Jurkat, Clone E6-1 (cell line): ENCODE data around the gene RIN3.

Experiments
- DNase-seq: peaks from one replicate; pipeline ENCODE4 v3.0.0-alpha.2; 2011; ENCODE audit warnings: low read depth, low spot score
- H3K4me3 ChIP-seq: 2 replicates; pipeline ENCODE4 v1.5.1; 2011; ENCODE audit warnings: mild to moderate bottlenecking, low read length, control low read depth, moderate library complexity

RIN3 gene

DNA sequence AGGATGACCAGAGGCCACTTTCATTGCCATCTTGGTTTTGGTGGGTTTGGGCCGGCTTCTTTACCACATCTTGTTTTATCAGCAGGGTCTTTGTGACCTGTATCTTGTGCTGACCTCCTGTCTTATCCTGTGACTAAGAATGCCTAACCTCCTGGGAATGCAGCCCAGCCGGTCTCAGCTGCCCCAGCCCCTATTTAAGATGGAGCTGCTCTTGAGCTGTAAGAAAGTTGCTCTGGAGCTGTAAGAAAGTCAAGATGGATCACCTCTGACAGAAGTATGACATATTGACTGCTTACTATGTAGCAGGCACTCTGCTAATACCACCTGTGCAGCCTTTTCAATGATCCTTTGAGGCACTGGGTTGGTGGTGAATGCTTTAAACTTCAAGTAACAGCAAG is 52.1 kb downstream of the RIN3 start:
- DNase-seq, result no peak
- H3K4me3 ChIP-seq, result no peak overlapping the region

DNA sequence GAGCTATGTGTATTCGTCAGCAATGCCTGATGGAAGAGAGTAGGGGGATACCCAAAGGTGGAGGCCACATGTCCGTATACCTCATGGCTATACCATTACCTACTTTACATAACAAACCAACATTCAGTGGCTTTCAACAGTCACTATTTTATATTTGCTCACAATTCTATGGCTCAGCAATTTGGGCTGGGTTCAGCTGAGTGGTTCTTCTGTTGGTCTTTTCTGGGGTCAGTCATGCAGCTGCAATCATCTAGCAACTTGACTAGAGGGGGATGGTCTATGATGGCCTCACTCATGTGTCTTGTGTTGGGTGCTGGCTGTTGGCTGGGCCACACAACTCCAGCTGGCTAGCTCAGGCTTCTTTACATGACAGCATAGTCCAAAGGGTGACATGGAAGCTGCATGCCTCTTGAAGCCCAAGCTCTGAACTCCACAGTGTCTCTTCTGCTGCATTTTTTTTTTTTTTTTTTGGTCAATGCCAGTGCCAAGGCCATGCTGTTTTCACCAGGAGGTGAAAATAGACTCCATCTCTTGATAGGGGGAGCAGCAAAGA is 53.7 kb downstream of the RIN3 start:
- no peak for DNase-seq
- no peak overlapping the region for H3K4me3 ChIP-seq

DNA sequence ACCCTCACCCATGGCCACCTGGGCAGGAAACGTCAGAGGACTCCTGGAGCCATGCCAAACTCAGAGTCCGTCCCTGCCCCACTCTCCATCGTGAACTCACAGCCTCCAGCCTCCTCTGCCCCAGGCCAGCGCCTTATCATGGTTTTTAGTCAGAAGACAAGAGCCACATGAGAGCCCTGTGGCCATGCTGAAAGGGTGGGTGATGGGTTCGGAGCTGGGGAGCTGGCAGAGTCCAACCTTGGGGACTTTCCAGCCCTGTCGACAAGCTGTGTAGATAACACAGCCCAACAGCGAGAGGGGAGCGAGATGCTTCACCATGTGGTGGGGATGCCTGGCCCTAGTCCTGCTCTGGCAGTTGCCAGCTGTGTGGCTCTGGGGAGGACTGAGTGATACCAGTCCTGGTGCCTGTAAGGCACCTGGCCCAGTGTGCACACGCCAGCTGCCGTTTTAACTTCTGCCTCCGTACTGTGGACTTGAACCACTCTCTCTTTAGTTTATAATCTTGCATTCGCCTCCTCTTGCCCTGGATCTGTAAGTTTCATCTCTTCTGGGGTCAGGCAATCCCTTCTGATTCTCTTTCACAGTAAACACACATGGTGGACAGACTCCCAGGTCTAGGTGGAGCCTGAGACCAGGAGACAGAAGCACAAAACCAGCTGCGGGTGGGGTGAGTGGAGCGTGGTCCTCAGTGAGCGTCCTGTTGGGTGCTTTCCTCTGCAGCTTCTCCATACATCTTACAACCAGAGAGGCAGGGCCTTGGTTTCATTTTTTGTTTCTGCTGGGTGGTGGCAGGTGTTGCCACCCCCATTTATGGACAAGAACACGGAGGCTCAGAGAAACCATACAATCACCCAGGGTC is 55.3 kb downstream of the RIN3 start:
- no peak for DNase-seq
- no peak overlapping the region for H3K4me3 ChIP-seq

DNA sequence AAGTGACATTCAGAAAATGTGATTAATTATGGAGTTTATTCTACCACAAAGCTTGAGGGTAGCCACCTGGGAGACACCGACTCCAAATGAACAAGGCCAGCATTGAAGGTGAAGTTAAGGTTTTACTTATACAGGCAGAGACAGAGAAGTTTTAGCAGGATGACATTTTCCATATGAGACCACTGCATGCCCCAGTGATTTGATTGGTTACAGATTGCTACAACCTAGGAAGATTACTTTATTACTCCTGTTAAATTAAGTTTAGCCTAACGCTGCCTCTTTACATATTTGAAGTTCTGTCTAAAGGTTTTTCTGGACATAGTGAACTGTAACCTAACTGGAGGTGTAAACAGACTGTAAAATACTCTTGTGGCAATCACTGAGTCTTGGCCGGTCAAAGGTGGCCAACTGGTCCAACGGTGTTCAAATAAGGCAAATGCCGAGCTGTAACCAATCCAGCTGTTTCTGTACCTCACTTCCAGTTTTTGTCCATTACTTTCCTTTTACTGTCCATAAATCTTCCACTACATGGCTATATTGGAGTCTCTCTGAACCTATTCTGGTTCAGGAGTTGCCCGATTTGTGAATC is 57.2 kb downstream of the RIN3 start:
- H3K4me3 ChIP-seq, result no peak overlapping the region
- DNase-seq, result no peak

DNA sequence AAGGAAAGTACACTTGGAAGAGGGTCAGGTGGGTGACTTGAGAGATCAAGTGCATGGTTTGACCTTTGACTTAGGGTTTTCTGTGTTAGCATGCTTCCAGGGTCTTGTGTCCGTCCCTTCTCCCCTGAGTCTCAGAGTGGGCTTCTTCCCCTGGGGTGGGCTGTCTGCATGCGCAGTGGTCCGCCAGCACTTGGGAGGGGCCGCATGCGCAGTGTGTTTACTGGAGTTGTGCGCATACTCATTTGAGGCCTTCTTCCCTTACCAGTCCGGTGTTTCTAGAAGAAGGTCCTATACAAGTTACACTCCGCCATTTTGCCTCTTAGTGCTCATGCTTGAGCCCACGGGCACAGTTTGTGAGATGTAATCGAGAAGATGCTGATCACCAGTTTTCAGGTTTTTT is 58.5 kb downstream of the RIN3 start:
- no peak for DNase-seq
- H3K4me3 ChIP-seq, result no peak overlapping the region

DNA sequence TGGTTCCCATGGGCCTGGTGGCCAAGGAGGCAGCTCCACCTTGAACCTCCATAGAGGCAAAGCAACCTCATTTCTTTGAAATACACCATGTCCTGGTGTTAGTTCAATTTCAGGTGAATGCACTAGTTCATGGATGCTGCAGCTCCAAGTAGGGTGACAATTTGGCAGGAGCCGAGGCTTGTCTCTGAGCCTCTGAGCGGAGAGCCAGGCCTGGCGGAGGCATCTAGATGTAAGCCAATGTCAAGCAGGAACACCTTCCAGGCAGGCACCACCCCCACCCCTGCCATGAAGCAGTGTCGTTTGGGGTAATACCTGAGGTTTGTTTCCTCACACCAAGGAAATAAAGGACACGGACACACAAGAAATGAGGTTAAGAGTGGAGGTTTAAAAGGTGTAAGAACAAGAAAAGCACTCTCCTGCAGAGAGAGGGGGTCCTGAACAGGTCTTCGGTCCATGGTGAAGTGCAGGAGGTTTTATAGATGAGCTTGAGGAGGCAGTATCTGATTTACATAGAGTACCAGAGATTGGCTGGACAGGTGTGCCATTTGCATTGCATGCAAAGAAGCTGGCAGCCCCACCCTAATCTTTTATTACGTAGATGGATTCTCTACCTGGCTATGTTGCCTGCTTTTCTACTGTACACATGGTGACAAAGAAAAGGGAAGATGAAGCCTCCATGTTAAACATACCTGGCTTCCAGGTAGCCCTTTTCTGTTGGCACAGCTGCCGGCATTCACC is 60.3 kb downstream of the RIN3 start:
- no peak for DNase-seq
- no peak overlapping the region for H3K4me3 ChIP-seq

DNA sequence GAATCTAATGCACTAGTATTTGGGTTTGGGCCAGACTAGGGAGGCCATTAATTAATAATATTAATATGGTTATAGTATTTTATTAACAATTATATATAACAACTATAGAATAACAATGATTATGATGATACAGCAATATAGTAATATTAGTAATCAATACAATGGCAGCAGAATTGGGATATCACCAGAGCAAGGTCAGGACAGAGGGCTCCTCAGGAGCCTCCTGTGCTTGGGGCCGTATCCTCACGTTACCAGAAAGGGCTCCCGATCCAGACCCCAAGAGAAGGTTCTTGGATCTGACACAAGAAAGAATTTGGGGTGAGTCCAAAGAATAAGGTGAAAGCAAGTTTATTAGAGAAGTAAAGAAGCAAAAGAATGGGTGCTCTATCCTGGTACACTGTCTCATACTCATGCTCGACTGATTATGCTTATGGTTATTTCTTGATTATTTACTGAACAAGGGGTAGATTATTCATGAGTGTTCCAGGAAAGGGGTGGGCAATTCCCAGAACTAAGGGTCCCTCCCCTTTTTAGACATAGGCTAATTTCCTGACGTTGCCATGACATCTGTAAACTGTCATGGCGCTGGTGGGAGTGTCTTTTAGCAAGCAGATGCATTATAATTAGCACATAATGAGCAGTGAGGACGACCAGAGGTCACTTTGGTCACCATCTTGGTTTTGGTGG is 61.6 kb downstream of the RIN3 start:
- H3K4me3 ChIP-seq, result no peak overlapping the region
- DNase-seq, result no peak

DNA sequence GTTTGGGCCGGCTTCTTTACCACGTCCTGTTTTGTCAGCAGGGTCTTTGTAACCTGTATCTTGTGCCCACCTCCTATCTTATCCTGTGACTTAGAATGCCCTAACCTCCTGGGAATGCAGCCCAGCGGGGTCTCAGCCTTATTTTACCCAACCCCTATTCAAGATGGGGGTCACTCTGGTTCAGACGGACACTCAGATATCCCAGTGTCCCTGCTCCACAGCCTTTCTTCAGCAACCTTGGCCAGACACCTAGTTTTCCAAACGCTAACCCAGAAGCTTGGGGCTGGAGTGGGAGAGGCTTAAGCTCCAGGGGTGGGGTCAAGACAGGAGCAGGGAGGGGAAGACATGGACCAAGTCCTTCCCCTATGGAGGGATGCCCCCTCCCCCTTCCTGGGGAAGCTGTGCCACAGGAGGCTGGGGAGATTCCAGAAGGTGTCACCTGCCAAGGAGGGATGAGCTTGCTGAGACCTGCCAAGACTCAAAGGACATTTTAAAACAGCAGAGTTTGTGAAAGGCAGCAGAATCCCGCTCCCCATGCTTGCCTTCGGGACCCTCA is 62.2 kb downstream of the RIN3 start:
- H3K4me3 ChIP-seq, result no peak overlapping the region
- no peak for DNase-seq

DNA sequence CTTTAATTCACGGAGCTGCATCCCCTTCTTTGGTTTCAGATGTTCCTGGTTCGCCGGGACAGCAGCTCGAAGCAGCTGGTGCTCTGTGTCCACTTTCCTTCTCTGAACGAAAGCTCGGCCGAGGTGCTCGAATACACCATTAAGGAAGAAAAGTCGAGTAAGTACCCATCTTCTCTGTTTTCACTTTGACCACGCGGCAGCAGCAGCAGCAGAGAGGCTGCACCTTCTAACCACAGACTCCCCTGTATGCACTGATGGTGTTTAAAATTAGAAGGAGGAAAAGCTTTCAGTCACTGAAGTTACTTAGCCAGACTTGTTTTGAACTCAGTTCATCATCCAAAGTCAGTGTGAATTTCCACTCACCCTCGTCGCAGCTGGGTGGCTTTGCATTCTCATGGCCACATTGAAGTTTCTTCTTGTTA is 63.8 kb downstream of the RIN3 start:
- DNase-seq, result peak; percentile 64
- H3K4me3 ChIP-seq, result no peak overlapping the region

DNA sequence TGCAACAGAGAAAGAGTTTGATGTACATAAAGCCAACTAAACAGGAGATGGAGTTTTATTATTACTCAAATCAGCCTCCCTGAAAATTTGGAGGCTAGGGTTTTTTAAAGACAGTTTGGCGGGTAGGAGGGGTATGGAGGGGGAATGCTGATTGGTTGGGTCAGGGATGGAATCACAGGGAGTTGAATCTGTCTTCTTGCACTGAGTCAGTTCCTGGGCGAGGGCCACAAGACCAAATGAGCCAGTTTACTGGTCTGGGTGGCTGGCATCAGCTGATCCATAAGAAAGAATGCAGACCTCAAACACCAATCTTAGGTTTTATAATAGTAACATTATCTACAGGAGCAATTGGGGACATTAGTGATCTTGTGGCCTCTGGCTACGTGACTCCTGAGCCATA is 64.9 kb downstream of the RIN3 start:
- DNase-seq, result no peak
- no peak overlapping the region for H3K4me3 ChIP-seq

DNA sequence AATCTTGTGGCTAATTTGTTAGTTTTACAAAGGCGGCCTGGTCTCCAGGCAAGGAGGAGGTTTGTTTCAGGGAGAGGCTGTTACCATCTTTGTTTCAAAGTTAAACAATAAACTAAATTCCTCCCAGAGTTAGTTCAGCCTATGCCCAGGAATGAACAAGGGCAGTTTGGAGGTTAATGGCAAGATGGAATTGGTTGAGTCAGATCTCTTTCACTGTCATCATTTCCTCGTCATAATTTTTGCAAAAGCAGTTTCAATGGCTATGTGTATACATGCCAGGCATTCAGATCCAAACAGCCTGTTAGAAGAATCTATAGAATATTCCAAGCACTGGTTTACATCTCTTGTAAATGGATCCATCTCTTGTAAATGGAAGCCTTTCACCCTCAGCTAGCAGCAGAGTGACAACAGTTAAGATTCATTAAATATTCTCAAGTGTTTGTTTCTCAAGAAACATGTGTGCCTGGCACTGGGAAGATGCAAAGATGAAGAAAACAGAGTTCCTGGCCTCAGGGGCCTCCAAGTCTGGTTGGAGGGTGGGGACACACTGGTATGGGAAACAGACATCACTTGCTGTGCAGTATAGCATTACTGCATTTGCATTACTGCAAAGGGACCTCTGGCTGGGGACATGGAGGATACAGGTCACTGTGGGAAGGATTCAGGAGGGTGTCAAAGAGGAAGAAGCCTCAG is 65.8 kb downstream of the RIN3 start:
- DNase-seq, result no peak
- H3K4me3 ChIP-seq, result no peak overlapping the region

DNA sequence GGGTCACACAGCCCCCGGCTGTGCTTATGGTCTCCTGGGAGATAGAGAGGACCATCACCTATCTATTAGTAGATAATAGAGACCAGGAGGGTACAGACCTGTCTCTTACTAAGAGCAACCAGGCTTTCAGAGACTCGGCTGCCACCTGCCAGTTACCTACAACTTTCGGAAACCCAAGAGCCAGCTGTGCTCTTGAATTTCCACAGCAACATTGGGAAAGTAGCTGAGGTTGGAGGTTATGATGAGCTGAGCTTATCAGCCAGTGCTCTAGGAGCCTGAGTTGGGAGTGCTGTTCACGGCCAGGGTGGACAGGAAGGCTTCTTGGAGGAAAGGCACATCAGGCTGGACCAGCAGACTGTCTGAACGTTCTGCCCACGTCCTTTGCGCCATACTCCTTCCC is 67.6 kb downstream of the RIN3 start:
- no peak for DNase-seq
- no peak overlapping the region for H3K4me3 ChIP-seq

DNA sequence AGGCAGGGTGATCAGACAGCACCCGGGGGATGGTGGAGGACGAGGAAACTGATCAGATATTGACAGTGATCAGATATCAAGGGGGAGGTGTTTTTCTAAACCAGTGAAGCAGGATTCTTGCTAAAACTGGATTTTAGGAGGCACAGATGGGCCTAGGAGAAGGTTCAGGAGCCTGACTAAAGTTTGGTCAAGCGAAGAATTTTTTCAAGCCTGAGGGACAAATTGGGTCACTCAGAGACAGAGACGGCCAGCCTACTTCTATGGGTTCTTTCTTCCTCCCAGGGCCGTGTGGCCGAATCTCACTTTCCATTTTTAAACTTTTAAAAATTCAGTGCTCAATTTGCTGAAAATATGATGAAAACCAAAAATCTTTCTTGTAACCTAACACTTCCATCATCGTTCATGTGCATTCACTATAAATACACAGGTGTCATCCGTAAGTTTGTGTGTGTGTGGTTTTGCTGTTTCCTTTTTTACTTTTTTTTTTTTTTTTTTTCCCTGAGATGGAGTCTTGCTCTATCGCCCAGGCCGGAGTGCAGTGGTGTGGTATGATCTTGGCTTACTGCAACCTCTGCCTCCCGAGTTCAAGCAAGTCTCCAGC is 68.5 kb downstream of the RIN3 start:
- peak; percentile 79 for DNase-seq
- 0 out of 2 replicates have a peak overlapping the region, but pooled peaks have one; percentile 11 for H3K4me3 ChIP-seq

DNA sequence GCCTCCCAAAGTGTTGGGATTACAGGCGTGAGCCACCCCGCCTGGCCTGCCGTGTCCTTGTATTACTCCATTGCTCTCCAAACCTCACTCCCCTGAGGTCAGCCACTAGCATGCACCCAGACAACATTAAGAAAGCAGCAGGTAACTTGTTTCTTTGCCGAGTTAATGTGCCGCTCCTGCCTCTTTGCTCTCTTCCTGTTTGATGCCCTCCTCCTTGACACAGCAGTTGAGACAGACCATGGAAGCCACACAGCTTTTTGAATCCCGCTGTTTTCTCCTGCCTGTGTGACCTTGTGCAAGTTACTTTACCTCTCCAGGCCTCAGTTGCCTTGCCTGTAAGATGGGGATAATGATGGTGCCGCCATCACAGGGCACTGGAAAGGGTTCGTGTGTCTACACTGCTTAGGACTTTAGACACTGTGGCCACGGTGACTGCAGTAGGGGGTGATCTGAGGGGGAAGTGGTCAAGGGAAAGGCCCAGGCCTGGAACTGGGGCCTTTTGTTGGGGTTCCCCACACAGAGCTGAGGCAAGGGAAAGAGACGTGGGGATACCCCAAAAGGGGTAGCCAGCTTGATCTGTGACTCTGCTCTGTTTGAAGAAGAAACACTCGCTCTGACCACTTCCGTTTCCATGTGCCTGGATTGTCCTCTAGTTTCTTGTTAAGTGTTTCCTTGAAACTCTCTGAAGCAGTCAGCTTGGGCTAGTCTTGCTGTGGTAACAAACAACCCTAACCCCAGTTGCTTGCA is 69.3 kb downstream of the RIN3 start:
- peak; percentile 83 for DNase-seq
- H3K4me3 ChIP-seq, result peak overlapping the region; percentile 16

DNA sequence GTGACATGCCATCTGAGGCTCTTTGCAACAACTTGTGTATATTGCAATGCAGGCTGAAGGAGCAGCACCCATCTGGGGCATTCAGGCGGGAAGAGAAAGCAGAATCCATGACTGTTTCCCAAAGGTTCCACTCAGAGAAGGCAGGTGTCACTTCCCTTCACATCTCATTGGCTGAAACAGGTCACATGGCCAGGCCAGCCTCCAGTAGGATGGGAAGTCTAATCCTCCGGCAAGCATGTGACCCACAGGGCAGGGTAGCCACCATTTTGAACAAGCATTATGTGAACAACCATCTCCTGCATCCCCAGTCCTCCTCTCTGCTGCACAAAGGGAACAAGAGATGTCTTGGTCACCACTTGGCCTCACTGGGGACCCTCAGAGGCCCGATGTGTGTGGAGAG is 70.6 kb downstream of the RIN3 start:
- H3K4me3 ChIP-seq, result no peak overlapping the region
- DNase-seq, result no peak

DNA sequence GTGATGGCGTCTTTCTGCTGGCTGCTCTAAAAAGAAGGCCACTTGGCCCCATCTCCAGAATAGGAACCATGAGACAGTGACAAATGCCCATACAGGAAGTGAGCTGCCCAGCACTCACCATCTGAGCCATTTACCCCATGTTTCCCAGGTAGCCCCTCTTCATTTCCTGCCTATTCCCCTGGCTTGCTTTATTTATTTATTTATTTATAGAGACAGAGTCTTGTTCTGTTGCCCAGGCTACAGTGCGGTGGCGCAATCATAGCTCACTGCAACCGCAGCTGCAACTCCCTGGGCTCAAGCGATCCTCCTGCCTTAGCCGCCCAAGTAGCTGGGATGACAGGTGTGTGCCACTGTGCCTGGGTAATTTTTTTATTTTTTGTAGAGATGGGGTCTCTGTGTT is 71.2 kb downstream of the RIN3 start:
- H3K4me3 ChIP-seq, result no peak overlapping the region
- peak; percentile 75 for DNase-seq
